Body of pancreas (tissue), 4 donors: ENCODE measurements around the gene PTHLH. TPM values are rescaled to one million over a fixed set of nuclear protein-coding genes. Genes with fewer than 3 reads are reported as not detected.

Experiments used
- ATAC-seq: fragments of 150-250 bp; one replicate; pipeline ENCODE4 v1.9.1; 2016
- DNase-seq, 4 donors: peaks; one replicate each; pipeline ENCODE4 v3.0.0-alpha.2; 2019
- H3K27ac ChIP-seq, 4 donors: fragments of 200-600 bp; sonication (generic); 1 replicate in 3 of 4; 2 replicates in 1 of 4; pipeline versions ENCODE4 v1.5.1 to v1.6.1; 2016 to 2019; ENCODE audit warnings: mild to moderate bottlenecking in 1 of 4, mixed read lengths in 1 of 4, moderate library complexity in 1 of 4
- H3K27me3 ChIP-seq, 2 donors: fragments of 200-600 bp; sonication (generic); one replicate each; pipeline ENCODE4 v1.6.0; 2016; ENCODE audit warnings: mild to moderate bottlenecking in 1 of 2
- H3K36me3 ChIP-seq, 2 donors: fragments of 200-600 bp; sonication (generic); replicated peaks in 1 of 2; 2 replicates each; pipeline ENCODE4 v1.5.1; 2016; ENCODE audit warnings: low read depth in 2 of 2; ENCODE audit not compliant: insufficient read depth in 1 of 2
- H3K4me1 ChIP-seq: fragments of 200-600 bp; sonication (generic); one replicate; pipeline ENCODE4 v1.6.0; 2016
- H3K4me3 ChIP-seq, 2 donors: fragments of 200-600 bp; sonication (generic); 1 replicate in 1 of 2; 2 replicates in 1 of 2; pipeline ENCODE4 v1.5.1; 2016 to 2019
- H3K9me3 ChIP-seq, 3 donors: fragments of 200-600 bp; sonication (generic); 1 replicate in 2 of 3; 2 replicates in 1 of 3; pipeline ENCODE4 v1.5.1; 2016
- POLR2A ChIP-seq, 3 donors: fragments of 450-650 bp; IDR thresholded peaks; one replicate each; pipeline ENCODE4 v1.6.1; 2016; ENCODE audit warnings: antibody characterized with exemption in 3 of 3, mild to moderate bottlenecking in 2 of 3
- WGBS, 2 donors: methylation state at CpG; one replicate each; pipeline ENCODE4 v1.1.5; 2017; 5-methylcytosine and 5-hydroxymethylcytosine counted together
- intact Hi-C: fragments of 100-400 bp; cut with DNase I; formaldehyde crosslinking; loops from one replicate; pipeline ENCODE4 v1.15.1; 2023
- total RNA-seq, 2 donors: library from RNA; depleted of rRNA; stranded (reverse); fragments of >200 nt; gene quantifications; one replicate each; pipeline ENCODE4 v1.1.0, GENCODE V29; 2016
- TF ChIP-seq, protein P1 (sequence below), 7 experiments: fragments of 450-650 bp in 4 of 7; fragments of 200-600 bp in 3 of 7; sonication (generic) in 3 of 7; IDR thresholded peaks; one replicate each; pipeline ENCODE4 v1.5.1; 2016 to 2019; ENCODE audit warnings: antibody characterized with exemption in 7 of 7

PTHLH gene
- total RNA-seq = under 1 TPM in 1 of 2 donors, not detected in 1; 0.78 TPM

DNA sequence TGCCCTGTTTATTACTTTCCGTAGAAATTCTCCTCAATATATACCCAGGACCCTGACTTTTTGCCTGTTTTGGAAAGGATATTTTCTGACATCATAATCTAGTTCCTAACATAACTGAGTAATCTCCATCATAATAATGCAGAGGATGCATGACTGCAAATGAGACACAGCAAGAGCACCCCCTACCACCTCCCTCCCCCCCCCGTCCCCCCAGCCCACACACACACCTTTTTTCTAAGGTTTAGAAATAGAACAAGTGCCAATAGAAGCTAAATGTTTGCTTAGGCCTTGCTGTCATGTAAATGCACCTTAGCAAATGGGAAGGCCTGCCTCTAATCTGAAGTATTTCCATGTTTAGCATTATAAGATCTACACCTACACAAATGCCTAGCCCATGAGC is at the start of gene PTHLH:
PTHLH (minus strand) TSS at position 13 of the 400 bp plus-strand sequence. CDS start 3,239 bp downstream, outside the sequence.
- Histone ChIP-seq H3K9me3 (no peaks in the 10 kb centered on the region), H3K27me3 (no peaks in the 10 kb centered on the region), H3K4me1 (peaks cover 55% of the 10 kb centered on the region), H3K36me3 (no peaks in the 10 kb centered on the region), H3K27ac (no peak within 1 kb of the TSS), H3K4me3 (no peak within 1 kb of the TSS)
- DNase-seq = no peak
- no peak for TF ChIP-seq POLR2A (IDR thresholded peaks at IDR 0.05)
- TF ChIP-seq, protein P1, sequence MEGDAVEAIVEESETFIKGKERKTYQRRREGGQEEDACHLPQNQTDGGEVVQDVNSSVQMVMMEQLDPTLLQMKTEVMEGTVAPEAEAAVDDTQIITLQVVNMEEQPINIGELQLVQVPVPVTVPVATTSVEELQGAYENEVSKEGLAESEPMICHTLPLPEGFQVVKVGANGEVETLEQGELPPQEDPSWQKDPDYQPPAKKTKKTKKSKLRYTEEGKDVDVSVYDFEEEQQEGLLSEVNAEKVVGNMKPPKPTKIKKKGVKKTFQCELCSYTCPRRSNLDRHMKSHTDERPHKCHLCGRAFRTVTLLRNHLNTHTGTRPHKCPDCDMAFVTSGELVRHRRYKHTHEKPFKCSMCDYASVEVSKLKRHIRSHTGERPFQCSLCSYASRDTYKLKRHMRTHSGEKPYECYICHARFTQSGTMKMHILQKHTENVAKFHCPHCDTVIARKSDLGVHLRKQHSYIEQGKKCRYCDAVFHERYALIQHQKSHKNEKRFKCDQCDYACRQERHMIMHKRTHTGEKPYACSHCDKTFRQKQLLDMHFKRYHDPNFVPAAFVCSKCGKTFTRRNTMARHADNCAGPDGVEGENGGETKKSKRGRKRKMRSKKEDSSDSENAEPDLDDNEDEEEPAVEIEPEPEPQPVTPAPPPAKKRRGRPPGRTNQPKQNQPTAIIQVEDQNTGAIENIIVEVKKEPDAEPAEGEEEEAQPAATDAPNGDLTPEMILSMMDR (IDR thresholded peaks at IDR 0.05) = no peak
- no peak for ATAC-seq
- intact Hi-C loops = no loop called here
- 55 to 68% methylated on average over 2 of the region's 2 CpGs for whole genome bisulfite sequencing, 2 donors

DNA sequence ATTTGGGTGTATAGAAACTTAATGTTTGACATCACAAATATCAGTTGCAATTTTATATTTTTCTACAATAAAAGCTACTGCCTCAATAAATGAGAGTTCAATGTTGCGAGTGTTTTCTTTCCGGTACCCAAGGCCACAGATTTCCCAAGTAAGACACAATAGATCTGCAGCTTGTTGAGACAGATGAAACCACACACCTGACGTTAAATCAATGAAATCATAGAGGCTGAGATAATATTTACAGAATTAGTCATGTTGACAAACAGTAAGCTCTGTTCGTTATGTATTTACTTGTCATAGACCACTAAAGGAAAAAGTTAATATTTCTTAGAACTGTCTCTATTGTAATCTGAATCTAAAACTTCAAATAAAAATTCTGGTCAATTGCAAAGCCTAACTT is 49.2 kb upstream of the PTHLH start:
- Histone ChIP-seq H3K9me3 (no peaks in the 10 kb centered on the region), H3K4me3 (no peak overlapping the region), H3K27me3 (no peaks in the 10 kb centered on the region), H3K4me1 (no peaks in the 10 kb centered on the region), H3K36me3 (no peaks in the 10 kb centered on the region), H3K27ac (no peak overlapping the region)
- intact Hi-C loops = no loop called here
- no peak for DNase-seq
- WGBS, 2 donors = 23 to 29% methylated on average over 4 of the region's 4 CpGs
- no peak for ATAC-seq
- no peak for TF ChIP-seq POLR2A (IDR thresholded peaks at IDR 0.05)
- TF ChIP-seq, protein P1 (IDR thresholded peaks at IDR 0.05) = no peak

DNA sequence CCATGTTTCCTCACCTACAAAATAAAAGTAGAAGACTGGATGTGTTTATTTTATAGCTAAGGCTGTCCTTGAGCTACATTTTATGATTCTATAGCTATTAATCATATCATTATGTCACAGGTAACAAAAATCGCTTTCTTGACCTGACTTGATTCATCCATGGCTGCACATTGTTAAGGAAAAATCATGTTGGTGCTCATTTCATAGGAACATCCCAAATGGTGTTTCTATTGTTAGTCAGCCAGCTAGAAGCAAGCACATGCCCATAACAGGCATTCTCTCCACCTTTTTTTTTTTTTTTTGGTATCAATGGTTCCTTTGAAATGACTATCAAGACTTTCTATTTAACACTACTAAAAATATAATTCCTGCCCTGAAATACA is 45.3 kb upstream of the PTHLH start:
- intact Hi-C loops = no loop called here
- ATAC-seq (no peak), DNase-seq (no peak)
- no peak for TF ChIP-seq POLR2A (IDR thresholded peaks at IDR 0.05)
- TF ChIP-seq, protein P1 (IDR thresholded peaks at IDR 0.05) = no peak
- Histone ChIP-seq H3K4me1 (no peaks in the 10 kb centered on the region), H3K27me3 (no peaks in the 10 kb centered on the region), H3K27ac (no peak overlapping the region), H3K4me3 (no peak overlapping the region), H3K9me3 (no peaks in the 10 kb centered on the region), H3K36me3 (no peaks in the 10 kb centered on the region)
- WGBS, 2 donors = 80 to 87% methylated on average over 1 of the region's 1 CpG

GRCh38 chr12:28017126-28017872 is 44.8 kb upstream of the PTHLH start:
- no peaks in the 10 kb centered on the region for H3K36me3 ChIP-seq
- TF ChIP-seq, protein P1 (IDR thresholded peaks at IDR 0.05) = no peak
- TF ChIP-seq POLR2A (IDR thresholded peaks at IDR 0.05) = no peak
- DNase-seq = no peak
- no peak for ATAC-seq
- intact Hi-C loops = no loop called here
- no peaks in the 10 kb centered on the region for H3K4me1 ChIP-seq
- H3K27ac ChIP-seq = no peak overlapping the region
- H3K4me3 ChIP-seq = no peak overlapping the region
- 80 to 88% methylated on average over 4 of the region's 4 CpGs for WGBS, 2 donors
- no peaks in the 10 kb centered on the region for H3K9me3 ChIP-seq
- no peaks in the 10 kb centered on the region for H3K27me3 ChIP-seq

GRCh38 chr12:28015165-28015564 is 42.6 kb upstream of the PTHLH start:
- Histone ChIP-seq H3K27ac (no peak overlapping the region), H3K9me3 (no peaks in the 10 kb centered on the region), H3K4me3 (no peak overlapping the region), H3K27me3 (no peaks in the 10 kb centered on the region), H3K4me1 (no peaks in the 10 kb centered on the region), H3K36me3 (no peaks in the 10 kb centered on the region)
- WGBS, 2 donors = 90 to 95% methylated on average over 1 of the region's 1 CpG
- ATAC-seq (no peak), DNase-seq (no peak)
- intact Hi-C loops = no loop called here
- no peak for TF ChIP-seq POLR2A (IDR thresholded peaks at IDR 0.05)
- TF ChIP-seq, protein P1 (IDR thresholded peaks at IDR 0.05) = no peak
